ENCODE results near the gene USP2. TPM values are rescaled to one million over a fixed set of nuclear protein-coding genes. Genes with fewer than 3 reads are reported as not detected.

USP2 gene
- total and polyA plus RNA-seq, 7 donors = 49.0 to 210 (median 76.4) TPM

DNA sequence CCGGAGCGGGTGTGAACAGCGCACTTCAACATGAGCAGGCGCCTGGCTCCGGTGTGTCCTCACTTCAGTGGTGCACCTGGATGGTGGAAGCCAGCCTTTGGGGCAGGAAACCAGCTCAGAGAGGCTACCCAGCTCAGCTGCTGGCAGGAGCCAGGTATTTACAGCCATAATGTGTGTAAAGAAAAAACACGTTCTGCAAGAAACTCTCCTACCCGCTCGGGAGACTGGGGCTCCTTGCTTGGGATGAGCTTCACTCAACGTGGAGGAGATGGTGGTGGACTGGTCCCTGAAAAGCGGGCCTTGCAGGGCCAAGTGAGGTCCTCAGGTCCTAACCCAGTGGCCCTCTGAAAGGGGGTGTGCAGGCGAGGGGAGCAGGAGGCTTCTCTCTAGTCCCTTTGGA is 72.1 kb downstream of the USP2 start:
- H3K4me3 ChIP-seq = no peak overlapping the region
- intact Hi-C loops (cut with DNase I) = no loop called here
- no peaks in the 10 kb centered on the region for H3K27me3 ChIP-seq (ENCODE audit: insufficient read depth in 3 of 3, low read length in 2 of 3)
- DNase-seq (no peak), ATAC-seq (no peak)
- peaks cover 2 to 52% of the 10 kb centered on the region in 2 donors for H3K36me3 ChIP-seq (ENCODE audit: insufficient read depth in 1 of 2, low read depth in 1 of 2)
- H3K27ac ChIP-seq = no peak overlapping the region
- TF ChIP-seq, protein P1, sequence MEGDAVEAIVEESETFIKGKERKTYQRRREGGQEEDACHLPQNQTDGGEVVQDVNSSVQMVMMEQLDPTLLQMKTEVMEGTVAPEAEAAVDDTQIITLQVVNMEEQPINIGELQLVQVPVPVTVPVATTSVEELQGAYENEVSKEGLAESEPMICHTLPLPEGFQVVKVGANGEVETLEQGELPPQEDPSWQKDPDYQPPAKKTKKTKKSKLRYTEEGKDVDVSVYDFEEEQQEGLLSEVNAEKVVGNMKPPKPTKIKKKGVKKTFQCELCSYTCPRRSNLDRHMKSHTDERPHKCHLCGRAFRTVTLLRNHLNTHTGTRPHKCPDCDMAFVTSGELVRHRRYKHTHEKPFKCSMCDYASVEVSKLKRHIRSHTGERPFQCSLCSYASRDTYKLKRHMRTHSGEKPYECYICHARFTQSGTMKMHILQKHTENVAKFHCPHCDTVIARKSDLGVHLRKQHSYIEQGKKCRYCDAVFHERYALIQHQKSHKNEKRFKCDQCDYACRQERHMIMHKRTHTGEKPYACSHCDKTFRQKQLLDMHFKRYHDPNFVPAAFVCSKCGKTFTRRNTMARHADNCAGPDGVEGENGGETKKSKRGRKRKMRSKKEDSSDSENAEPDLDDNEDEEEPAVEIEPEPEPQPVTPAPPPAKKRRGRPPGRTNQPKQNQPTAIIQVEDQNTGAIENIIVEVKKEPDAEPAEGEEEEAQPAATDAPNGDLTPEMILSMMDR (IDR thresholded peaks at IDR 0.05) = no peak
- no peaks in the 10 kb centered on the region for H3K9me3 ChIP-seq
- peaks cover 27% of the 10 kb centered on the region for H3K4me1 ChIP-seq
- WGBS, 3 donors = 90 to 93% (median 91%) methylated on average over 11 of the region's 11 CpGs

DNA sequence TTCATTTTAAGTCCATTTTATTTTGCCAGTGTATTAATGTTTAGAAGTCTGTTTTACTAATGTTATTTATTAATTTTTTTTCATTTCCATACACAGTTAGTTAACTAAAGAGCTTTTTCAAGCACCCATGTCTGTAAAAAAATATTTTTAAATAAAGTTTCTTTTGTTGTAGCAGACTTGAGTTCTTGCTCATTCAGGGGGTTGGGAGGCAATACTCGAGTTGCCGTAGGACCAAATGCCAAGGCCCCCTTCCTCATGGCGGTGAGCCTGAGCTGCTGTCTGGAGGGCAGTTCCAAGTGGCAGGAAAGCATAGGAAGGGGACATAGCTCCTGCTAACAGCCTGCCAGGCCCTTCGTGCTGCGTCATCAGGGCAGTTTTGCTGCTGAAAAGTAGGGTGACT is 73.5 kb downstream of the USP2 start:
- ATAC-seq (no peak), DNase-seq (no peak)
- intact Hi-C loops (cut with DNase I) = no loop called here
- Histone ChIP-seq H3K27ac (peak overlapping the region; percentile 89), H3K4me1 (peaks cover 40% of the 10 kb centered on the region), H3K36me3 (ENCODE audit: insufficient read depth in 1 of 2, low read depth in 1 of 2) (peaks cover 2 to 60% of the 10 kb centered on the region in 2 donors), H3K4me3 (no peak overlapping the region), H3K9me3 (no peaks in the 10 kb centered on the region), H3K27me3 (ENCODE audit: insufficient read depth in 3 of 3, low read length in 2 of 3) (no peaks in the 10 kb centered on the region)
- TF ChIP-seq, protein P1 (IDR thresholded peaks at IDR 0.05) = no peak
- 61 to 67% (median 65%) methylated on average over 5 of the region's 5 CpGs for WGBS, 3 donors

DNA sequence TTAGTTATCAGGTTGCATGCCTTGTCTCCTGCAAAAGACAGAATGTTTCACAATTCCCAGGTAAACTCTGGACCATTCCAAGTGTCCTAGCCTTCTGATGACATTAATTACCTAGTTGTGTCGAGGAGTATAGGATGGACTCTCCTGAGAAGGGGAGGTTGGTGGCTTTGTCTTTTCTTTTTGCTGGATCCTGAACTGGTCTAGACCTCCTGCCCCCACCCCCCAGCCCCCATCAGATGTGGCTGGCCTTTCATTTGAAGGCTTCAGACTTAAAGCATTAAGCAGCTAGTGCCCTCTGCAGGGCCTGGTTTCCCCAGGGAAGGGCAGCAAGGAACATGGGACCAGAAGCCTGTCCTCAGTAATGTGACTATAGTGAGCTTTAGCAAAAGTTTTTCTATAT is 74.3 kb downstream of the USP2 start:
- peaks cover 48% of the 10 kb centered on the region for H3K4me1 ChIP-seq
- no peaks in the 10 kb centered on the region for H3K9me3 ChIP-seq
- intact Hi-C loops (cut with DNase I) = no loop called here
- TF ChIP-seq, protein P1 (IDR thresholded peaks at IDR 0.05) = peak; percentile 27
- ATAC-seq (peak in 1 of 4 donors; percentile 27), DNase-seq (no peak)
- H3K27me3 ChIP-seq (ENCODE audit: insufficient read depth in 3 of 3, low read length in 2 of 3) = no peaks in the 10 kb centered on the region
- H3K36me3 ChIP-seq (ENCODE audit: insufficient read depth in 1 of 2, low read depth in 1 of 2) = peaks cover 0 to 57% of the 10 kb centered on the region in 2 donors
- H3K4me3 ChIP-seq = no peak overlapping the region
- WGBS, 3 donors = 53 to 73% (median 71%) methylated on average over 1 of the region's 1 CpG
- peak overlapping the region; percentile 89 for H3K27ac ChIP-seq

DNA sequence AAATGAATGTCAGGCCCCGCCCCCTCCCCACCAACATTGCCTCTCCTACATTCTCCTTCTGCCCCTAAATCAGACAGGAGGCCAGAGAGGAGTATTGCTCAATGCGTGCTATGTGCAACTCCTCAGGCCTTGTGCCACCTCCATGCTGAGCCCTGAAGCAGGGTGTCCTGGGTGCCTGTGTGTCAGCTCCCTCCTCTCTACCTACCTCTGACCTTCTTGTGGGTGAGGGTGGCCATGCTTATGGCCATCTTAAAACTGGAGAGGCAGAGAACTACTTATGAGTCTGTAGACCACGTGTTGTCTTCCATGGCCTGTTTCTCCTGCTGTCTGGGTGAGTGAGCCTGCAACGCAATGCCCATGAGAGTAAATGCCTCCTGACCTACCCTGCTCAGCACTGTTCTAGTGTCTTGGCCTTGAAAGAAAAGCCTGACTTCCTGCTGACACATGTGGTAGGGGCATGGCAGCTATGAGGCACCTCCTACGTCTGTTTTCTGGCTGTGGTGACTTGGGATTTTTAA is 75.1 kb downstream of the USP2 start:
- H3K4me3 ChIP-seq = no peak overlapping the region
- H3K9me3 ChIP-seq = no peaks in the 10 kb centered on the region
- DNase-seq (peak; percentile 47 to 68), ATAC-seq (peak; percentile 51 to 85 (median 80))
- no peaks in the 10 kb centered on the region for H3K27me3 ChIP-seq (ENCODE audit: insufficient read depth in 3 of 3, low read length in 2 of 3)
- intact Hi-C loops (cut with DNase I) = no loop called here
- TF ChIP-seq, protein P1 (IDR thresholded peaks at IDR 0.05) = no peak
- peaks cover 0 to 55% of the 10 kb centered on the region in 2 donors for H3K36me3 ChIP-seq (ENCODE audit: insufficient read depth in 1 of 2, low read depth in 1 of 2)
- peak overlapping the region; percentile 89 for H3K27ac ChIP-seq
- H3K4me1 ChIP-seq = peaks cover 56% of the 10 kb centered on the region
- 44 to 73% (median 55%) methylated on average over 5 of the region's 5 CpGs for WGBS, 3 donors
